Measurements from ENCODE around the gene FBXO24. TPM values are rescaled to one million over a fixed set of nuclear protein-coding genes. Genes with fewer than 3 reads are reported as not detected.

The FBXO24 gene
- total and polyA plus RNA-seq, 9 of the 15 experiments (the other 6 are each of a cell fraction or from before 2014, with no cell fraction given) = 0.17 to 0.95 (median 0.50) TPM

DNA sequence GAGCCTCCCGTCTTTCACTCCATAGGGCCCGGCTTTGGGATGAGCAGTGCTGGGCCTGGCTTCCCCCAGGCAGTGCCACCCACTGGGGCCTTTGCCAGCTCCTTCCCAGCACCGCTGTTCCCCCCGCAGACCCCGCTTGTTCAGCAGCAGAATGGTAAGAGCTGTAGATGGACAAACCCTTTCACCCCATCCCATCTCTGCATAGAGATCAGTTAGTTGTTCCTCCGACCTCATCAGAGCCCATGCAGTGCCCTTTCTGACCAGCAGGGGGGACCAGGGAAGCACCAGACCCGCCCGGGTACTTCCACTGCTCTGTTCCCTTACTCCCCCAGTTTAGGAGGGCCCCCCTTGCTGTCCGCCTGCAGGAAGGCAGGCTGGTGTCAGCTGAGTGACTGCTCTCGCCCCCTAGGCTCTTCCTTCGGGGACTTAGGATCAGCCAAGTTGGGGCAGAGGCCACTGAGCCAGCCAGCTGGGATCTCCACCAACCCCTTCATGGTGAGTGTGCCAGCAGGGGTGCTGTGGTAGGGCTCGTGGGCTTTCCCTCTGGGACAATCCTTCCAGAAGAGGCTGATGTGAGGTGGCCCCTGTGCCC is 22.2 kb upstream of the FBXO24 start:
- H3K9ac ChIP-seq (ENCODE audit: insufficient read depth in 1 of 2, low read depth in 2 of 2, low read length in 2 of 2) = peak overlapping the region in 1 of 2 experiments; percentile 74; a peak in 2 of 4 replicates
- in situ Hi-C loops (cut with MboI) = loop anchor here (25.0 kb wide), 1 partner anchor 102 kb away; the partner anchor contains the start of gene SPACDR
- no peaks in the 10 kb centered on the region for H3K27me3 ChIP-seq (ENCODE audit: control insufficient read depth in 2 of 2, insufficient read depth in 2 of 2, low read length in 2 of 2)
- peaks cover 1% of the 10 kb centered on the region for H3K9me1 ChIP-seq (ENCODE audit: control insufficient read depth, insufficient read depth, low read length)
- H3K4me1 ChIP-seq (replicated peaks in 1 of 2; ENCODE audit: control insufficient read depth in 2 of 2, insufficient read depth in 2 of 2, low read length in 2 of 2) = peaks cover 5 to 38% of the 10 kb centered on the region in 2 experiments; a peak in 4 of 5 replicates
- ATAC-seq (peak; percentile 82), FAIRE-seq (peak; percentile 96), DNase-seq (ENCODE audit: extremely low read depth in 1 of 4, low spot score in 3 of 4) (peak; percentile 87 to 94 (median 90))
- no peak overlapping the region for H3K27ac ChIP-seq (ENCODE audit: extremely low read depth, low read depth, low read length)
- CTCF ChIA-PET (ENCODE audit: low intra/inter-chr PET ratio) = interaction anchor here (0.5 to 1.9 kb wide), 6 partner anchors 24 to 161 kb away, joined by 3 to 9 read pairs (median 4); no protein-coding TSS in a partner anchor
- BruUV-seq (replicated peaks) = no TSS peak
- WGBS (ENCODE audit: insufficient coverage, low coverage, missing lambda C conversion rate) = 34% methylated on average over 12 of the region's 12 CpGs
- H3K4me3 ChIP-seq = no peak overlapping the region
- H4K20me1 ChIP-seq (replicated peaks; ENCODE audit: control insufficient read depth, insufficient read depth, low read length) = no peaks in the 10 kb centered on the region
- no peaks in the 10 kb centered on the region for H3K79me2 ChIP-seq (ENCODE audit: control insufficient read depth, insufficient read depth, low read length)
- POLR2A ChIA-PET = interaction anchor here (0.7 to 1.2 kb wide), 4 partner anchors 21 to 1999 kb away, joined by 3 to 6 read pairs (median 3); partner anchors contain the start of genes FBXO24 and LRCH4
- peaks cover 17% of the 10 kb centered on the region; the same call in 1 of the 3 replicates for H3K36me3 ChIP-seq (ENCODE audit: control insufficient read depth, insufficient read depth, low read length)
- no peaks in the 10 kb centered on the region for H3K9me3 ChIP-seq (replicated peaks; ENCODE audit: control insufficient read depth, insufficient read depth, low read depth, low read length)
- H2AFZ ChIP-seq (ENCODE audit: low read depth, low read length) = no peak overlapping the region
- intact Hi-C loops (cut with micrococcal nuclease) = loop anchor here (1.0 to 2.0 kb wide), 2 partner anchors 127 to 161 kb away; no protein-coding TSS in a partner anchor
- H3K4me2 ChIP-seq (ENCODE audit: insufficient read depth, low read length) = no peak overlapping the region
- TF ChIP-seq, protein P1, sequence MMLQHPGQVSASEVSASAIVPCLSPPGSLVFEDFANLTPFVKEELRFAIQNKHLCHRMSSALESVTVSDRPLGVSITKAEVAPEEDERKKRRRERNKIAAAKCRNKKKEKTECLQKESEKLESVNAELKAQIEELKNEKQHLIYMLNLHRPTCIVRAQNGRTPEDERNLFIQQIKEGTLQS (IDR thresholded peaks at IDR 0.05) = no peak
- TF ChIP-seq, protein P1 (CRISPR knock-in tag; conservative IDR thresholded peaks at IDR 0.05) = 0 out of 2 replicates have a peak, but pooled peaks have one; percentile 30
- TF ChIP-seq CREBBP (IDR thresholded peaks at IDR 0.05; ENCODE audit: low read depth, low read length) (no peak), CREM (IDR thresholded peaks at IDR 0.05; ENCODE audit: low read depth) (peak; percentile 34; the same call in 1 of the 2 replicates), ZNF57 (CRISPR knock-in tag; IDR thresholded peaks at IDR 0.05) (no peak), ZNF696 (CRISPR knock-in tag; conservative IDR thresholded peaks at IDR 0.05) (no peak), NEUROD1 (IDR thresholded peaks at IDR 0.05; ENCODE audit: borderline replicate concordance, low read depth, low read length, partially characterized antibody) (no peak), MBD2 (IDR thresholded peaks at IDR 0.05; ENCODE audit: borderline replicate concordance, low read depth) (no peak), HMG20B (CRISPR knock-in tag; IDR thresholded peaks at IDR 0.05) (no peak), MAZ (CRISPR knock-in tag; conservative IDR thresholded peaks at IDR 0.05 in 1 of 2, IDR thresholded peaks at IDR 0.05 in 1 of 2) (peak in 1 of 2 experiments; percentile 38; a peak in 1 of 4 replicates), KLF16 (IDR thresholded peaks at IDR 0.05) (0 out of 2 replicates have a peak, but pooled peaks have one; percentile 28), ARID2 (IDR thresholded peaks at IDR 0.05) (peak; percentile 45; the same call in 1 of the 2 replicates)
- TF ChIP-seq, protein P2, sequence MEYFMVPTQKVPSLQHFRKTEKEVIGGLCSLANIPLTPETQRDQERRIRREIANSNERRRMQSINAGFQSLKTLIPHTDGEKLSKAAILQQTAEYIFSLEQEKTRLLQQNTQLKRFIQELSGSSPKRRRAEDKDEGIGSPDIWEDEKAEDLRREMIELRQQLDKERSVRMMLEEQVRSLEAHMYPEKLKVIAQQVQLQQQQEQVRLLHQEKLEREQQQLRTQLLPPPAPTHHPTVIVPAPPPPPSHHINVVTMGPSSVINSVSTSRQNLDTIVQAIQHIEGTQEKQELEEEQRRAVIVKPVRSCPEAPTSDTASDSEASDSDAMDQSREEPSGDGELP (CRISPR knock-in tag; IDR thresholded peaks at IDR 0.05; ENCODE audit: borderline replicate concordance) = peak; percentile 72; the same call in 1 of the 2 replicates
- TF ChIP-seq, protein P3, sequence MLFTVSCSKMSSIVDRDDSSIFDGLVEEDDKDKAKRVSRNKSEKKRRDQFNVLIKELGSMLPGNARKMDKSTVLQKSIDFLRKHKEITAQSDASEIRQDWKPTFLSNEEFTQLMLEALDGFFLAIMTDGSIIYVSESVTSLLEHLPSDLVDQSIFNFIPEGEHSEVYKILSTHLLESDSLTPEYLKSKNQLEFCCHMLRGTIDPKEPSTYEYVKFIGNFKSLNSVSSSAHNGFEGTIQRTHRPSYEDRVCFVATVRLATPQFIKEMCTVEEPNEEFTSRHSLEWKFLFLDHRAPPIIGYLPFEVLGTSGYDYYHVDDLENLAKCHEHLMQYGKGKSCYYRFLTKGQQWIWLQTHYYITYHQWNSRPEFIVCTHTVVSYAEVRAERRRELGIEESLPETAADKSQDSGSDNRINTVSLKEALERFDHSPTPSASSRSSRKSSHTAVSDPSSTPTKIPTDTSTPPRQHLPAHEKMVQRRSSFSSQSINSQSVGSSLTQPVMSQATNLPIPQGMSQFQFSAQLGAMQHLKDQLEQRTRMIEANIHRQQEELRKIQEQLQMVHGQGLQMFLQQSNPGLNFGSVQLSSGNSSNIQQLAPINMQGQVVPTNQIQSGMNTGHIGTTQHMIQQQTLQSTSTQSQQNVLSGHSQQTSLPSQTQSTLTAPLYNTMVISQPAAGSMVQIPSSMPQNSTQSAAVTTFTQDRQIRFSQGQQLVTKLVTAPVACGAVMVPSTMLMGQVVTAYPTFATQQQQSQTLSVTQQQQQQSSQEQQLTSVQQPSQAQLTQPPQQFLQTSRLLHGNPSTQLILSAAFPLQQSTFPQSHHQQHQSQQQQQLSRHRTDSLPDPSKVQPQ (CRISPR knock-in tag; IDR thresholded peaks at IDR 0.05; ENCODE audit: borderline replicate concordance) = no peak
- TF ChIP-seq, protein P4, sequence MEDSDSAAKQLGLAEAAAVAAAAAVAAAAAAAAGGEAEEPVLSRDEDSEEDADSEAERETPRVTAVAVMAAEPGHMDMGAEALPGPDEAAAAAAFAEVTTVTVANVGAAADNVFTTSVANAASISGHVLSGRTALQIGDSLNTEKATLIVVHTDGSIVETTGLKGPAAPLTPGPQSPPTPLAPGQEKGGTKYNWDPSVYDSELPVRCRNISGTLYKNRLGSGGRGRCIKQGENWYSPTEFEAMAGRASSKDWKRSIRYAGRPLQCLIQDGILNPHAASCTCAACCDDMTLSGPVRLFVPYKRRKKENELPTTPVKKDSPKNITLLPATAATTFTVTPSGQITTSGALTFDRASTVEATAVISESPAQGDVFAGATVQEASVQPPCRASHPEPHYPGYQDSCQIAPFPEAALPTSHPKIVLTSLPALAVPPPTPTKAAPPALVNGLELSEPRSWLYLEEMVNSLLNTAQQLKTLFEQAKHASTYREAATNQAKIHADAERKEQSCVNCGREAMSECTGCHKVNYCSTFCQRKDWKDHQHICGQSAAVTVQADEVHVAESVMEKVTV (CRISPR knock-in tag; IDR thresholded peaks at IDR 0.05) = peak; percentile 65
